GM12878 (cell line): ENCODE measurements around the gene E2F7. TPM values are rescaled to one million over a fixed set of nuclear protein-coding genes. Genes with fewer than 3 reads are reported as not detected.

Source experiments
- ATAC-seq: fragments of 200-7000 bp; cut with Tn5 transposase; 3 replicates; pipeline ENCODE4 v1.9.1; 2020; ENCODE audit warnings: mild to moderate bottlenecking, moderate library complexity
- BruUV-seq: library from RNA; stranded (reverse); fragments of 400-500 nt; replicated peaks from 2 replicates; lab custom pipeline; 2021; lab: Mats Ljungman, UMichigan
- CTCF ChIA-PET: fragments of 300-600 bp; sonication (Branson Sonifier 250); formaldehyde crosslinking; extraction: SDS; loops from one replicate; lab custom pipeline; 2021; ENCODE audit warnings: inconsistent platforms; lab: Yijun Ruan, JAX
- POLR2A ChIA-PET: fragments of 350-600 bp; formaldehyde crosslinking; extraction: SDS; loops from one replicate; lab custom pipeline; 2021; ENCODE audit warnings: inconsistent platforms; lab: Charles Lee
- RAD21 ChIA-PET: fragments of 300-600 bp; sonication (Branson Sonifier 250); formaldehyde crosslinking; loops from one replicate; lab custom pipeline; 2023; ENCODE audit warnings: antibody characterized with exemption; ENCODE audit not compliant: unreplicated experiment; lab: Charles Lee
- SMC1A ChIA-PET: fragments of 300-600 bp; sonication (Branson Sonifier 250); formaldehyde crosslinking; loops from one replicate; lab custom pipeline; 2023; ENCODE audit not compliant: unreplicated experiment, uncharacterized antibody; lab: Charles Lee
- DNase-seq: peaks from one replicate; pipeline ENCODE4 v3.0.0-alpha.2; 2011; ENCODE audit warnings: low read depth, low spot score
- FAIRE-seq: peaks from 3 replicates; lab custom pipeline; 2011; peaks lifted over from hg19 to GRCh38; lab: Jason Lieb, UNC
- H2AFZ ChIP-seq: 2 replicates; pipeline ENCODE4 v1.6.0; 2011; ENCODE audit warnings: low read depth, low read length, control low read depth; ENCODE audit not compliant: control insufficient read depth
- H3K27ac ChIP-seq: 2 replicates; pipeline ENCODE4 v1.5.1; 2011; ENCODE audit warnings: control low read depth; ENCODE audit not compliant: control insufficient read depth, insufficient read depth
- H3K27me3 ChIP-seq, 2 experiments: replicated peaks in 1 of 2; 2 replicates each; pipeline versions ENCODE4 v1.6.0 to v1.6.1; 2011; ENCODE audit warnings: low read length in 1 of 2; ENCODE audit not compliant: control insufficient read depth in 2 of 2, insufficient read depth in 2 of 2
- H3K36me3 ChIP-seq, 2 experiments: 2 replicates each; pipeline ENCODE4 v1.5.1; 2011; ENCODE audit warnings: low read length in 1 of 2; ENCODE audit not compliant: control insufficient read depth in 2 of 2, insufficient read depth in 2 of 2
- H3K4me1 ChIP-seq: 2 replicates; pipeline ENCODE4 v1.6.1; 2011; ENCODE audit warnings: mild to moderate bottlenecking, low read length, moderate library complexity, mixed read lengths; ENCODE audit not compliant: control insufficient read depth, insufficient read depth
- H3K4me2 ChIP-seq: 2 replicates; pipeline ENCODE4 v1.6.0; 2011; ENCODE audit warnings: control low read depth; ENCODE audit not compliant: control insufficient read depth, insufficient read depth
- H3K4me3 ChIP-seq: fragments of 200-600 bp; sonication (generic); 2 replicates; pipeline ENCODE4 v1.5.1; 2016
- H3K79me2 ChIP-seq: 2 replicates; pipeline ENCODE4 v1.6.0; 2011; ENCODE audit warnings: low read length; ENCODE audit not compliant: control insufficient read depth, insufficient read depth
- H3K9ac ChIP-seq: 2 replicates; pipeline ENCODE4 v1.8.0; 2011; ENCODE audit warnings: low read length, control low read depth, mixed read lengths; ENCODE audit not compliant: control insufficient read depth, insufficient read depth
- H3K9me3 ChIP-seq: replicated peaks from 3 replicates; pipeline ENCODE4 v1.5.1; 2011; ENCODE audit warnings: mild to moderate bottlenecking, low read length; ENCODE audit not compliant: control insufficient read depth, insufficient read depth
- H4K20me1 ChIP-seq: 2 replicates; pipeline ENCODE4 v1.6.0; 2011; ENCODE audit not compliant: control insufficient read depth, insufficient read depth
- BRCA1 ChIP-seq: IDR thresholded peaks from 2 replicates; pipeline ENCODE4 v1.6.1; 2011; ENCODE audit warnings: low read depth, low read length, improper control_type of control experiment
- ETV6 ChIP-seq, 2 experiments: fragments of 450-650 bp in 1 of 2; IDR thresholded peaks in 1 of 2; conservative IDR thresholded peaks in 1 of 2; 2 replicates each; pipeline ENCODE4 v1.6.1; 2014; ENCODE audit warnings: antibody characterized with exemption in 1 of 2, borderline replicate concordance in 1 of 2, low read depth in 1 of 2, mild to moderate bottlenecking in 1 of 2, moderate library complexity in 1 of 2
- PAX5 ChIP-seq: IDR thresholded peaks from 2 replicates; pipeline ENCODE4 v1.6.1; 2011; ENCODE audit warnings: low read depth, low read length, borderline replicate concordance
- PAX8 ChIP-seq: fragments of 450-650 bp; IDR thresholded peaks from 2 replicates; pipeline ENCODE4 v1.6.1; 2017; ENCODE audit warnings: mild to moderate bottlenecking, moderate library complexity
- POLR2AphosphoS2 ChIP-seq: IDR thresholded peaks from 2 replicates; pipeline ENCODE4 v1.6.1; 2011; ENCODE audit warnings: low read depth, mild to moderate bottlenecking, low read length, improper control_type of control experiment, moderate library complexity
- SMC3 ChIP-seq: IDR thresholded peaks from 2 replicates; pipeline ENCODE4 v1.6.1; 2011; ENCODE audit warnings: low read length, improper control_type of control experiment, borderline replicate concordance
- SREBF2 ChIP-seq: IDR thresholded peaks from 2 replicates; pipeline ENCODE4 v1.6.1; 2012; ENCODE audit warnings: mild to moderate bottlenecking, low read length
- WGBS: methylation state at CpG from one replicate; pipeline ENCODE4 v1.1.6; 2016; ENCODE audit warnings: low lambda C conversion rate; ENCODE audit not compliant: insufficient replicate concordance, insufficient coverage; ENCODE audit errors: missing lambda C conversion rate; 5-methylcytosine and 5-hydroxymethylcytosine counted together
- in situ Hi-C: fragments of 300-500 bp; cut with MboI; formaldehyde crosslinking; loops from 9 replicates; pipeline ENCODE4 v1.14.3; 2018; ENCODE audit warnings: mixed read lengths
- intact Hi-C: fragments of 100-400 bp; cut with micrococcal nuclease; formaldehyde crosslinking; loops from one replicate; pipeline ENCODE4 v1.14.2; 2022; ENCODE audit not compliant: unreplicated experiment
- polyA plus RNA-seq, 11 experiments: library from polyadenylated mRNA; depleted of rRNA in 4 of 11; unstranded in 6 of 11; stranded (reverse) in 5 of 11; fragments of >200 nt; fragmentation: Nextera tagmentation in 4 of 11; fragmentation: Illumina TruSeq in 1 of 11; extraction: Ambion mirVana in 4 of 11; extraction: Trizol in 1 of 11; gene quantifications; 1 replicate in 1 of 11; 2 replicates in 10 of 11; pipeline versions ENCODE4 v1.2.1 to v1.2.3, GENCODE V29; 2011 to 2016; ENCODE audit warnings: inconsistent platforms in 2 of 11, missing spikeins in 2 of 11, low read depth in 1 of 11
- total RNA-seq, 4 experiments: library from RNA; depleted of rRNA in 3 of 4; stranded (reverse); fragments of >200 nt in 3 of 4; fragmentation: Illumina TruSeq in 1 of 4; extraction: Trizol in 1 of 4; gene quantifications; 2 replicates each; pipeline versions ENCODE4 v1.2.1 to v1.2.3, GENCODE V29; 2013 to 2021
- TF ChIP-seq, protein P1 (sequence below): fragments of 450-650 bp; formaldehyde crosslinking; IDR thresholded peaks from 2 replicates; pipeline ENCODE4 v1.4.0; 2020; ENCODE audit warnings: mild to moderate bottlenecking, moderate library complexity
- TF ChIP-seq, protein P2 (sequence below): IDR thresholded peaks from 2 replicates; pipeline ENCODE4 v1.6.1; 2011; ENCODE audit warnings: mild to moderate bottlenecking, low read depth, low read length, moderate library complexity; ENCODE audit not compliant: insufficient replicate concordance
- TF ChIP-seq, protein P3 (sequence below): fragments of 450-650 bp; IDR thresholded peaks from 2 replicates; pipeline ENCODE4 v1.6.1; 2017; ENCODE audit warnings: mild to moderate bottlenecking, moderate library complexity
- TF ChIP-seq, protein P4 (sequence below): IDR thresholded peaks from 2 replicates; pipeline ENCODE4 v1.6.1; 2012; ENCODE audit warnings: low read depth, low read length, improper control_type of control experiment

The E2F7 gene
- total and polyA plus RNA-seq, 10 of the 15 experiments (the other 5 are each of a cell fraction or from before 2014, with no cell fraction given), result 5.6 to 32.1 (median 19.9) TPM

DNA sequence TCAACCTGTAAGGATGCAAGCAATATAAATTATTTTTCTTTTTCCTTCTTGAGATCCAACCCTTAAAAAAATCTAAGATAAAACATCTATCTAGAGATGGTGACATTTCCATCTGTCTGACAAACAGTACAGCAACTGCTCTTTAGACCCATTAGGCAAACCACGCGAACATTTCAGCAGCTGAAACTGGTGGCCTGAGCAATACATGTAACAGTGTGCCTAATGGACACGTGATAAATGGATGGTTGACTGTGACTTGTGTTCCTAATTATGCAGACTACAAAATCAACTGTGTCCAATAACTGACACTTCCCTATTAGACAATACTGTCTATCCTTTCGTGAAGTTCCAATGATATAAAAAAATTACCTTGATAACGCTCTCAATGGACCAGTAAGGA lies 18.9 kb downstream of the E2F7 start:
- 97% methylated on average over 5 of the region's 5 CpGs for WGBS
- BruUV-seq, result no TSS peak
- TF ChIP-seq, protein P1, sequence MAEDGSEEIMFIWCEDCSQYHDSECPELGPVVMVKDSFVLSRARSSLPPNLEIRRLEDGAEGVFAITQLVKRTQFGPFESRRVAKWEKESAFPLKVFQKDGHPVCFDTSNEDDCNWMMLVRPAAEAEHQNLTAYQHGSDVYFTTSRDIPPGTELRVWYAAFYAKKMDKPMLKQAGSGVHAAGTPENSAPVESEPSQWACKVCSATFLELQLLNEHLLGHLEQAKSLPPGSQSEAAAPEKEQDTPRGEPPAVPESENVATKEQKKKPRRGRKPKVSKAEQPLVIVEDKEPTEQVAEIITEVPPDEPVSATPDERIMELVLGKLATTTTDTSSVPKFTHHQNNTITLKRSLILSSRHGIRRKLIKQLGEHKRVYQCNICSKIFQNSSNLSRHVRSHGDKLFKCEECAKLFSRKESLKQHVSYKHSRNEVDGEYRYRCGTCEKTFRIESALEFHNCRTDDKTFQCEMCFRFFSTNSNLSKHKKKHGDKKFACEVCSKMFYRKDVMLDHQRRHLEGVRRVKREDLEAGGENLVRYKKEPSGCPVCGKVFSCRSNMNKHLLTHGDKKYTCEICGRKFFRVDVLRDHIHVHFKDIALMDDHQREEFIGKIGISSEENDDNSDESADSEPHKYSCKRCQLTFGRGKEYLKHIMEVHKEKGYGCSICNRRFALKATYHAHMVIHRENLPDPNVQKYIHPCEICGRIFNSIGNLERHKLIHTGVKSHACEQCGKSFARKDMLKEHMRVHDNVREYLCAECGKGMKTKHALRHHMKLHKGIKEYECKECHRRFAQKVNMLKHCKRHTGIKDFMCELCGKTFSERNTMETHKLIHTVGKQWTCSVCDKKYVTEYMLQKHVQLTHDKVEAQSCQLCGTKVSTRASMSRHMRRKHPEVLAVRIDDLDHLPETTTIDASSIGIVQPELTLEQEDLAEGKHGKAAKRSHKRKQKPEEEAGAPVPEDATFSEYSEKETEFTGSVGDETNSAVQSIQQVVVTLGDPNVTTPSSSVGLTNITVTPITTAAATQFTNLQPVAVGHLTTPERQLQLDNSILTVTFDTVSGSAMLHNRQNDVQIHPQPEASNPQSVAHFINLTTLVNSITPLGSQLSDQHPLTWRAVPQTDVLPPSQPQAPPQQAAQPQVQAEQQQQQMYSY (CRISPR knock-in tag), result no peak
- TF ChIP-seq ETV6 (conservative IDR thresholded peaks at IDR 0.05 in 1 of 2, IDR thresholded peaks at IDR 0.05 in 1 of 2; ENCODE audit: borderline replicate concordance in 1 of 2, low read depth in 1 of 2) (no peak), SMC3 (no peak), PAX5 (no peak), SREBF2 (no peak), BRCA1 (no peak), POLR2AphosphoS2 (no peak), PAX8 (no peak)
- TF ChIP-seq, protein P2, sequence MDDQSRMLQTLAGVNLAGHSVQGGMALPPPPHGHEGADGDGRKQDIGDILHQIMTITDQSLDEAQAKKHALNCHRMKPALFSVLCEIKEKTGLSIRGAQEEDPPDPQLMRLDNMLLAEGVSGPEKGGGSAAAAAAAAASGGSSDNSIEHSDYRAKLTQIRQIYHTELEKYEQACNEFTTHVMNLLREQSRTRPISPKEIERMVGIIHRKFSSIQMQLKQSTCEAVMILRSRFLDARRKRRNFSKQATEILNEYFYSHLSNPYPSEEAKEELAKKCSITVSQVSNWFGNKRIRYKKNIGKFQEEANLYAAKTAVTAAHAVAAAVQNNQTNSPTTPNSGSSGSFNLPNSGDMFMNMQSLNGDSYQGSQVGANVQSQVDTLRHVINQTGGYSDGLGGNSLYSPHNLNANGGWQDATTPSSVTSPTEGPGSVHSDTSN, result no peak
- TF ChIP-seq, protein P3, sequence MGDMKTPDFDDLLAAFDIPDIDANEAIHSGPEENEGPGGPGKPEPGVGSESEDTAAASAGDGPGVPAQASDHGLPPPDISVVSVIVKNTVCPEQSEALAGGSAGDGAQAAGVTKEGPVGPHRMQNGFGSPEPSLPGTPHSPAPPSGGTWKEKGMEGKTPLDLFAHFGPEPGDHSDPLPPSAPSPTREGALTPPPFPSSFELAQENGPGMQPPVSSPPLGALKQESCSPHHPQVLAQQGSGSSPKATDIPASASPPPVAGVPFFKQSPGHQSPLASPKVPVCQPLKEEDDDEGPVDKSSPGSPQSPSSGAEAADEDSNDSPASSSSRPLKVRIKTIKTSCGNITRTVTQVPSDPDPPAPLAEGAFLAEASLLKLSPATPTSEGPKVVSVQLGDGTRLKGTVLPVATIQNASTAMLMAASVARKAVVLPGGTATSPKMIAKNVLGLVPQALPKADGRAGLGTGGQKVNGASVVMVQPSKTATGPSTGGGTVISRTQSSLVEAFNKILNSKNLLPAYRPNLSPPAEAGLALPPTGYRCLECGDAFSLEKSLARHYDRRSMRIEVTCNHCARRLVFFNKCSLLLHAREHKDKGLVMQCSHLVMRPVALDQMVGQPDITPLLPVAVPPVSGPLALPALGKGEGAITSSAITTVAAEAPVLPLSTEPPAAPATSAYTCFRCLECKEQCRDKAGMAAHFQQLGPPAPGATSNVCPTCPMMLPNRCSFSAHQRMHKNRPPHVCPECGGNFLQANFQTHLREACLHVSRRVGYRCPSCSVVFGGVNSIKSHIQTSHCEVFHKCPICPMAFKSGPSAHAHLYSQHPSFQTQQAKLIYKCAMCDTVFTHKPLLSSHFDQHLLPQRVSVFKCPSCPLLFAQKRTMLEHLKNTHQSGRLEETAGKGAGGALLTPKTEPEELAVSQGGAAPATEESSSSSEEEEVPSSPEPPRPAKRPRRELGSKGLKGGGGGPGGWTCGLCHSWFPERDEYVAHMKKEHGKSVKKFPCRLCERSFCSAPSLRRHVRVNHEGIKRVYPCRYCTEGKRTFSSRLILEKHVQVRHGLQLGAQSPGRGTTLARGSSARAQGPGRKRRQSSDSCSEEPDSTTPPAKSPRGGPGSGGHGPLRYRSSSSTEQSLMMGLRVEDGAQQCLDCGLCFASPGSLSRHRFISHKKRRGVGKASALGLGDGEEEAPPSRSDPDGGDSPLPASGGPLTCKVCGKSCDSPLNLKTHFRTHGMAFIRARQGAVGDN, result no peak
- TF ChIP-seq, protein P4, sequence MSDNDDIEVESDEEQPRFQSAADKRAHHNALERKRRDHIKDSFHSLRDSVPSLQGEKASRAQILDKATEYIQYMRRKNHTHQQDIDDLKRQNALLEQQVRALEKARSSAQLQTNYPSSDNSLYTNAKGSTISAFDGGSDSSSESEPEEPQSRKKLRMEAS, result no peak

More for the DNA sequence above, 18.9 kb downstream of the E2F7 start:
- POLR2A ChIA-PET, result no interaction called here
- RAD21 ChIA-PET, result interaction anchor here (1.8 kb wide), 1 partner anchor 14 kb away, joined by 8 read pairs; no protein-coding TSS in a partner anchor
- H3K4me3 ChIP-seq, result no peak overlapping the region
- H3K36me3 ChIP-seq, result peaks cover 10 to 32% of the 10 kb centered on the region in 2 experiments
- no peak overlapping the region for H2AFZ ChIP-seq
- CTCF ChIA-PET, result interaction anchor here (1.3 to 1.9 kb wide), 4 partner anchors 12 to 61 kb away, joined by 3 to 12 read pairs (median 4); no protein-coding TSS in a partner anchor
- no peak for FAIRE-seq
- H3K4me2 ChIP-seq, result no peak overlapping the region
- no peak for ATAC-seq
- H4K20me1 ChIP-seq, result no peaks in the 10 kb centered on the region
- in situ Hi-C loops, result loop anchor here (5.0 kb wide), 1 partner anchor 641 kb away; no protein-coding TSS in a partner anchor
- intact Hi-C loops, result loop anchor here (10.0 kb wide), 2 partner anchors 638 to 878 kb away; no protein-coding TSS in a partner anchor
- H3K9ac ChIP-seq, result no peak overlapping the region
- H3K9me3 ChIP-seq, result no peaks in the 10 kb centered on the region
- no peaks in the 10 kb centered on the region for H3K27me3 ChIP-seq
- H3K4me1 ChIP-seq, result peaks cover 16% of the 10 kb centered on the region
- no peak for DNase-seq
- SMC1A ChIA-PET, result interaction anchor here (2.2 kb wide), 1 partner anchor 12 kb away, joined by 11 read pairs; no protein-coding TSS in a partner anchor
- no peak overlapping the region for H3K27ac ChIP-seq
- no peaks in the 10 kb centered on the region for H3K79me2 ChIP-seq
